Measurements from ENCODE around the gene SLC39A8. TPM values are rescaled to one million over a fixed set of nuclear protein-coding genes. Genes with fewer than 3 reads are reported as not detected.

SLC39A8 gene
- total RNA-seq, 1 experiment from 2014 or later, result 15.5 TPM

- Histone ChIP-seq H3K4me1 (no peaks in the 10 kb centered on the region), H3K36me3 (ENCODE audit: control insufficient read depth, insufficient read depth, low read length) (no peaks in the 10 kb centered on the region), H3K4me3 (ENCODE audit: low read depth, low read length) (no peak overlapping the region), H3K27me3 (replicated peaks; ENCODE audit: control insufficient read depth, insufficient read depth, low read length) (no peaks in the 10 kb centered on the region), H3K9me3 (no peaks in the 10 kb centered on the region)
- no peak for TF ChIP-seq CTCF (IDR thresholded peaks at IDR 0.05; ENCODE audit: insufficient read depth in 1 of 2, low read depth in 1 of 2, low read length in 1 of 2, severe bottlenecking in 1 of 2, unreplicated experiment in 1 of 2)
- BruUV-seq (replicated peaks), result no TSS peak
- ChIA-PET CTCF (no interaction called here), POLR2A (no interaction called here)
- Mint-ChIP-seq H3K4me3 (ENCODE audit: unreplicated experiment) (no peak overlapping the region), H3K9me3 (ENCODE audit: unreplicated experiment) (no peaks in the 10 kb centered on the region), H3K27ac (ENCODE audit: unreplicated experiment) (no peak overlapping the region), H3K4me1 (ENCODE audit: low read depth, unreplicated experiment) (no peaks in the 10 kb centered on the region), H3K36me3 (ENCODE audit: insufficient read depth, unreplicated experiment) (no peaks in the 10 kb centered on the region), H3K27me3 (ENCODE audit: insufficient read depth, unreplicated experiment) (no peaks in the 10 kb centered on the region)
- no peak for DNase-seq
- intact Hi-C loops (cut with micrococcal nuclease; ENCODE audit: unreplicated experiment), result no loop called here
Observed at GRCh38 chr4:102312417-102312816, 32.9 kb downstream of the SLC39A8 start.

GRCh38 chr4:102311912-102312311, 33.4 kb downstream of the SLC39A8 start:
- no peak overlapping the region for H3K4me3 ChIP-seq (ENCODE audit: low read depth, low read length)
- POLR2A ChIA-PET, result no interaction called here
- BruUV-seq (replicated peaks), result no TSS peak

GRCh38 chr4:102311407-102311806, 33.9 kb downstream of the SLC39A8 start:
- H3K36me3 Mint-ChIP-seq (ENCODE audit: insufficient read depth, unreplicated experiment), result no peaks in the 10 kb centered on the region
- CTCF ChIA-PET, result interaction anchor here (0.5 kb wide), 1 partner anchor 446 kb away, joined by 3 read pairs; no protein-coding TSS in a partner anchor
- no peak for DNase-seq
- no peaks in the 10 kb centered on the region for H3K27me3 Mint-ChIP-seq (ENCODE audit: insufficient read depth, unreplicated experiment)
- no peak overlapping the region for H3K27ac Mint-ChIP-seq (ENCODE audit: unreplicated experiment)
- H3K4me1 Mint-ChIP-seq (ENCODE audit: low read depth, unreplicated experiment), result no peaks in the 10 kb centered on the region
- no peak for TF ChIP-seq CTCF (IDR thresholded peaks at IDR 0.05; ENCODE audit: insufficient read depth in 1 of 2, low read depth in 1 of 2, low read length in 1 of 2, severe bottlenecking in 1 of 2, unreplicated experiment in 1 of 2)
- Histone ChIP-seq H3K36me3 (ENCODE audit: control insufficient read depth, insufficient read depth, low read length) (no peaks in the 10 kb centered on the region), H3K27me3 (replicated peaks; ENCODE audit: control insufficient read depth, insufficient read depth, low read length) (no peaks in the 10 kb centered on the region), H3K9me3 (no peaks in the 10 kb centered on the region), H3K4me3 (ENCODE audit: low read depth, low read length) (no peak overlapping the region), H3K4me1 (no peaks in the 10 kb centered on the region)
- intact Hi-C loops (cut with micrococcal nuclease; ENCODE audit: unreplicated experiment), result no loop called here
- no peaks in the 10 kb centered on the region for H3K9me3 Mint-ChIP-seq (ENCODE audit: unreplicated experiment)
- H3K4me3 Mint-ChIP-seq (ENCODE audit: unreplicated experiment), result no peak overlapping the region
- POLR2A ChIA-PET, result no interaction called here
- BruUV-seq (replicated peaks), result no TSS peak

More at GRCh38 chr4:102311912-102312311, 33.4 kb downstream of the SLC39A8 start:
- Histone ChIP-seq H3K27me3 (replicated peaks; ENCODE audit: control insufficient read depth, insufficient read depth, low read length) (no peaks in the 10 kb centered on the region), H3K9me3 (no peaks in the 10 kb centered on the region), H3K4me1 (no peaks in the 10 kb centered on the region), H3K36me3 (ENCODE audit: control insufficient read depth, insufficient read depth, low read length) (no peaks in the 10 kb centered on the region)
- Mint-ChIP-seq H3K4me1 (ENCODE audit: low read depth, unreplicated experiment) (no peaks in the 10 kb centered on the region), H3K9me3 (ENCODE audit: unreplicated experiment) (no peaks in the 10 kb centered on the region), H3K27ac (ENCODE audit: unreplicated experiment) (no peak overlapping the region), H3K36me3 (ENCODE audit: insufficient read depth, unreplicated experiment) (no peaks in the 10 kb centered on the region), H3K4me3 (ENCODE audit: unreplicated experiment) (no peak overlapping the region), H3K27me3 (ENCODE audit: insufficient read depth, unreplicated experiment) (no peaks in the 10 kb centered on the region)
- TF ChIP-seq CTCF (IDR thresholded peaks at IDR 0.05; ENCODE audit: insufficient read depth in 1 of 2, low read depth in 1 of 2, low read length in 1 of 2, severe bottlenecking in 1 of 2, unreplicated experiment in 1 of 2), result no peak
- intact Hi-C loops (cut with micrococcal nuclease; ENCODE audit: unreplicated experiment), result no loop called here
- CTCF ChIA-PET, result no interaction called here
- DNase-seq, result no peak

Data from Caco-2 (cell line).